Fibroblast of skin of abdomen (primary cell): ENCODE data around the gene ZNF280D.
"Not testable (repeated sequence)": the region's sequence is repeated elsewhere in the genome, so short reads cannot be mapped to it uniquely, and the experiment has no call there.

ENCODE experiments used
- DNase-seq: peaks from one replicate; pipeline ENCODE4 v3.0.0-alpha.2; 2013

The ZNF280D gene

DNA sequence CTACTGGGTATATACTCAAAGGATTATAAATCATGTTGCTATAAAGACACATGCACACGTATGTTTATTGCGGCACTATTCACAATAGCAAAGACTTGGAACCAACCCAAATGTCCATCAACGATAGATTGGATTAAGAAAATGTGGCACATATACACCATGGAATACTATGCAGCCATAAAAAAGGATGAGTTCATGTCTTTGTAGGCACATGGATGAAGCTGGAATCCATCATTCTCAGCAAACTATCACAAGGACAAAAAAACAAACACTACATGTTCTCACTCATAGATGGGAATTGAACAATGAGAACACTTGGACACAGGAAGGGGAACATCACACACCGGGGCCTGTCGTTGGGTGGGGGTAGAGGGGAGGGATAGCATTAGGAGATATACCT lies 23.8 kb downstream of the ZNF280D start:
- DNase-seq: not testable (repeated sequence)

- DNase-seq: no peak
These were observed 33.6 kb downstream of the ZNF280D start for GRCh38 chr15:56699743-56700142.

DNA sequence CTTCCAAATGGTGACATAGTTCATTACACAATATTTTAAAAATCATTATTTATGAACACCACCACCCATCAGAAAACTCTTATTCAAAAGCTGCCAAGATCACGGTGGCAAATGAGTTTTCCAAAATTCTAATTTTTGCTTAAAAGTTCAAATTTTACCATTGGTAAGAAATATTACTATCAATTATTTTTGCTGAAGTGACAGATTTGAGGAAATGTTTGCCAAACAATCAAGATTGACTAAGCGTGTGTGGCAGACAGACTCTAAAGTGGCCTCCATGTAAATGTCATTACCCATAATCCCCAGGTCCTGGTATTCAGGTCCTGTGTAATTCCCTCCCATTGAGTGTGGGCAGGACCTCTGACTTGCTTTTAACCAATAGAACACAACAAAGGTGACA lies 35.0 kb downstream of the ZNF280D start:
- DNase-seq: no peak

DNA sequence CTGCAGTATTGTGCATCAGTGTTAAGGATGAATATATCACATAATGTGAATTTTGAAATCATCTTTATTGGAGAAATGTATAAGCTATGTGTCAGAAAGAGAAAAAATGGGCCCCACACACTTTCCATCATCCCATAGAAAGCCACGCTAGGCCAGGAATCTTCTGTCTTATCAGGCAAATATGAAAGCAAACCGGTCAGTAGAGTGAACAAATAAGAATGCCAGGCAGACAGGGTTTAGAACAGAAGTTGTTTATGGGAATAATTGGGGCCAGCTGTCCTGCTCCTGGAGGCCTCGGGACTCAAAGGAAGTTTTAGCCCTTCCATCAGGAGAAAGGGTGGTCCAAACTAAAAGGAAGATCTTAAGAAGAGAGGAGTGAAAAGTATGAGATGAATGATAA lies 39.5 kb downstream of the ZNF280D start:
- peak; percentile 44 for DNase-seq

DNA sequence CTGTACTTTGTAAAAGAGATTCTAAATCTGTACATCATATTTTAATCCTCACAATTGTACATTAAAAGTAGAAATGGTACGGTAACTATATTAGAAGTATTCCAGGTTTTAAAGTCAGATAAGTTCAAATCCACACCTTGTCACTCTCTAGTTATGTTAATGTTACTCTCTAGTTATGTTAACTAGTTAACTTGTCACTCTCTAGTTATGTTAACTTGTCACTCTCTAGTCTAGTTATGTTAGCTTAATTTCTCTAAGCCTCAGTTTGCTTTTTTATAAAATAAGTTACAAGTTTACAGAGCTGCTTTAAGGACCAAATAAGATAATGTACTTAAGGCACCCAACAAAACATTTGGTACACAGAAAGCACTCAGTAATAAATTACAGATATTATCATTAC lies 42.6 kb downstream of the ZNF280D start:
- DNase-seq: no peak

DNA sequence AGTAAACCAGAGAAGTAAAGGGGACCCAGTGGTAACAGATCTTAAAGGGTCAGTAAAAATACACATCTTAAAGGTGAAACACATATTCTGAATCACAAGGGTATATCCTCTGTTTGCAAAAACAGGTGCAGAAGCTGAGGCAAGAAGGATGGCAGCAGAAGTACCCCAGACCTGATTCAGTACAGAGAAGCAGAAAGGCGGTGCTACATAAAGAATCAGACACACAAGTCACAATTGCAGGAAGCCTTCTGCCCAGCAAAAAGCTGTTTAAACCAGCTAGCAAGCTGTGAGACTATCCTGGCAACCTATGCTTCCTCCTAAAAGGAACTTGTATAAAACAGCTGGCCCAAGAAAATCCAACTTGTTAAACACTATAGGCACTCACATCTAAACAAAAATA lies 49.4 kb downstream of the ZNF280D start:
- DNase-seq: no peak

GRCh38 chr15:56681113-56681512 lies 52.2 kb downstream of the ZNF280D start:
- DNase-seq: no peak

DNA sequence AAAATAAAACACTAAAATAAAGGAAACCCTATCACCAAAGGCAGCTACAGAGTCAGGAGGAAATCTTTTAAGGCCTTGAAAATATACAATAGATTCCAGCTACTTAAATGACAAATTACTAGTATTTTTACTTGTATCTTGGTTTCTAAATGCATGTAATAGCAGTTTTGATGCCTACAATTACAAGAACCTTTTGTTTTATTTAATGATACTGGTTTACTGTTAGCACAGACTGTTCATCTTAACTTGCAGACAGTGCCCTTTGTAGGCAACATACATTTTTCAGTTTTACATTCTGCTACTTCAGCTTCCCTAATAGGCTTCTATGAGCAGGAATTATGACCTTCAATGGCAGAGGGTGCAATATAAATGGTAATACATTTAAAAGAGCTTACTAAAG lies 54.1 kb downstream of the ZNF280D start:
- no peak for DNase-seq

DNA sequence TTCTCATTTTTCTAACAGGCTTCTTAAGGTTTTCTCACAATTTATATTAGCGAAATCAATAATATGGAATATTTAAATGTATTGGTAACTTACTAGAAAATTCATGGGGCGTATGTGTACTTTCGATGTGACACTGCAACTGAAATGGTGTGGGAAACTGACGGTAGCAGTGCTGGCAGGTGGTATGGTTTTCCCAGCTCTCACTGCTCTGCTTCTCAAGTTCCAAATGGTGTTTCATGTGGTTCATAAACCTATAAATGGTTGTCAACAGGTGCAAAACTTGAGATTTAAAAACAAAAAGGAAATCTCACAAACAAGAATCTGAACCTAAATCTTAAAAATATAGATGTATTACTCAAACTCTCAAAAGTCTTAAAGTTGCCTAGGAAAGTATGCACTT lies 54.7 kb downstream of the ZNF280D start:
- DNase-seq: no peak

- no peak for DNase-seq
These were observed 56.0 kb downstream of the ZNF280D start for GRCh38 chr15:56677271-56677670.

GRCh38 chr15:56675930-56676329 lies 57.4 kb downstream of the ZNF280D start:
- DNase-seq: no peak

GRCh38 chr15:56674857-56675256 lies 58.5 kb downstream of the ZNF280D start:
- no peak for DNase-seq

DNA sequence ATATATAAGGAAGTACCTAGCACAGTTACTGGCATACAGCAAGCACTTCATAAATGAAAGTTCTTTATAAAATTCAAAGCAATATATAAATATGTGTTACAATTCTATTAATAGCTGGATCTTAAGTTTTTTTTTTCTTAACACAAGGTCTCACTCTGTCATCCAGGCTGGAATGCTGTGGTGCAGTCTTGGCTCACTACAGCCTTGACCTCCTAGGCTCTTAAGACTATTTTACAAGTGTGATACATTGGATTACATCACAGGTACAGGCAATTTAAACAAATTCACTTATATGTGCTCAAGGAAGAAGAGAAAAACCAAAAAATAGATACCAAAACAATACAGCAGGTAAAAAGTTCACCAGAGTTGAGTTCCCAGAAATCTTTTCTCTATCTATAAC lies 60.6 kb downstream of the ZNF280D start:
- DNase-seq: peak; percentile 52

GRCh38 chr15:56667517-56667916 lies 65.8 kb downstream of the ZNF280D start:
- DNase-seq: no peak

DNA sequence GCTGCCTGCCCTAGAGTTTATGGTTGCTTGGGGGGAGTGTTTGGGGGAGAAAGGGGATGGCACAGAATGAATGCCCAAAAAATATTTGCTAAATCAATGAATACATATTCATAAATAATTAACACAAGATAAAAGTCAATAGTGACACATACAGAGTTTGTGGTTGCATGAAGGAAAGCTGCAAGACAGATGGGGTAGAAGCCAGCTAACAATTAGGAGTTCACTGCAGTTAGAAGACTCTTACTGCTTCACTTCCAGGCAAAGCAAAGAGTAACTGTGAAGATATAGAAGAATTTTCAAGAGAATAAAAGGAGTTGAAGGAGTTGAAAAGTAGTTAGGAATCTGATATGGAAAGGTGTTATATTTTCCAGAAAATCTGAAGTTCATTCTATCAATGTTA lies 72.4 kb downstream of the ZNF280D start:
- DNase-seq: no peak

- no peak for DNase-seq
These were observed 74.1 kb downstream of the ZNF280D start for GRCh38 chr15:56659197-56659596.

DNA sequence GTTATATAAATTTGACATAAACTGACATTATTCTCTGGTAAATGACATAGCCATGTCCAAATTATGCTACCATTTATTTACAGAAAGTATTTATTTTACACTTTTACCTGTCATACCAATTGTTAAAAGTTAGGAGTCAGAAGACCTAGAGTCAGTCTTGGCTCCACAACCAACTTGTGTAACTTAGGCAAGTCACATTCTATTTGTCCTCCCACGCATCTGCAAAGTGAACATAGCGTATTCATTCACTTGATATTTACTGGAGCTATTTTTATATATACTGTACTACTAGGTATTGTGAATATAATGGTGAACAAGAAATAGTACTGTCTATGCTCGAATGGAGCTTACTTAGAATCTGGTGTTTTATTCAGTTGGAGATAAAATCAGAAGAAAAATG lies 78.7 kb downstream of the ZNF280D start:
- DNase-seq: no peak

GRCh38 chr15:56654216-56654615 lies 79.1 kb downstream of the ZNF280D start:
- DNase-seq: no peak

GRCh38 chr15:56653787-56654186 lies 79.5 kb downstream of the ZNF280D start:
- DNase-seq: no peak

DNA sequence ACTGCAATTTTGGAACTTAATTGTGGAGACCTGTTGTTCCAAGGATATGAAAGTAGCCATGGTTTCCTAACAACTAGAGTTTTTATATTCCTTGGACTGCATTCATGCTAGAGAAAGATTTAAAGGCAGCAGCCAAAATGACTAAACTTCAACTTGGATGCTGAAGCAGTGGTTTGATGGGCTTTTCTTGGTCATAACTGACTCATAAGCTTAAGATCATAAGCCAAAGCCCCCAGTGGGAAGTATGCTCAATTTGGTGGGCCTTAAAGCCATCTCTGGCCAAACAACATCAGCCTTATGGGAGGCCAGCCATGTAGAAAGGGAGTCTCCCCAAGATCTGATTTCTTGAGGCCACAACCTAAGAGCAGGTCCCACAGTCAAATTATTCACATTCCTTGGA lies 80.2 kb downstream of the ZNF280D start:
- no peak for DNase-seq

GRCh38 chr15:56648311-56648710 lies 85.0 kb downstream of the ZNF280D start:
- no peak for DNase-seq

DNA sequence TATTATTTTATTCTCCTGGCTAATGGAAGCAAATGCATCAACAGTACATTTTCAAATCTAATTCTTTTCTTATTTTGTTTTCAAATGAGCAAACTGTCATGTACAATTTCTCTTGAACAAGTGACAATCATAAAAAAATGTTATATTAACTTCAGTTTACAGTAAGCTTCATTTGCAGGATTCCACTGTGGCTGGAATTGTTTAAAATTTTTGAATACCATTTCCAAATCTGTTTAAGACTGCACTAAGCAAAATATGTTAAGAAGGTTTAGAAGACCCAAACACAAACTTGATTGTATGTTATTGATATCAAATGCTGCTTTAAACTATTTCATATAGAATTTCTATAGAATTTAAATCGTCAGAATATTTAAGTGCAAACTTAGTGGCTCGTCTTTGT lies 92.8 kb downstream of the ZNF280D start:
- DNase-seq: no peak

DNA sequence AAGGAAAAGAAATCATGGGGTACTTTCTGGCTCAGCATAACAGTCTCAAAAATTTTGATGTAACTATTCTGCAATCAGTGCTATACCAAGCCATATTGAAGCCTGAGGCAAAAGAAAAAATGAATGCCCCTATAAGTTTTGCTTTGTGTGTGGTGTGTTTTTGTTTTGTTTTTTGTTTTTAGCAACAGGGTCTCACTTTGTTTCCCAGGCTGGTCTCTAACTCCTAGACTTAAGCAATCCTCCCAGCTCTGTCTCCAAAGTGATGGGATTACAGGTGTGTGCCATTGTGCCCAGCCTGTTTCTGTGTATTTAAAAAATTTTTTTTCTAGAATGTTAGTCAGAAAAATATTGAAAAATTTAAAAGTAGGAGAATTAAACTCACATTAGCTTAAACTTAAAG lies 93.2 kb downstream of the ZNF280D start:
- DNase-seq: no peak

- no peak for DNase-seq
These were observed 93.7 kb downstream of the ZNF280D start for GRCh38 chr15:56639631-56640030.

- DNase-seq: no peak
These were observed 101.5 kb downstream of the ZNF280D start for GRCh38 chr15:56631765-56632164.
